NCI-H2227 treated with DMSO at 0.1 percent for 48 hours (cell line): Measurements from ENCODE around the gene PIEZO1.

Experiments used
- DNase-seq: peaks from one replicate; lab custom pipeline; 2025; lab: John Stamatoyannopoulos, UW

PIEZO1 gene

DNA sequence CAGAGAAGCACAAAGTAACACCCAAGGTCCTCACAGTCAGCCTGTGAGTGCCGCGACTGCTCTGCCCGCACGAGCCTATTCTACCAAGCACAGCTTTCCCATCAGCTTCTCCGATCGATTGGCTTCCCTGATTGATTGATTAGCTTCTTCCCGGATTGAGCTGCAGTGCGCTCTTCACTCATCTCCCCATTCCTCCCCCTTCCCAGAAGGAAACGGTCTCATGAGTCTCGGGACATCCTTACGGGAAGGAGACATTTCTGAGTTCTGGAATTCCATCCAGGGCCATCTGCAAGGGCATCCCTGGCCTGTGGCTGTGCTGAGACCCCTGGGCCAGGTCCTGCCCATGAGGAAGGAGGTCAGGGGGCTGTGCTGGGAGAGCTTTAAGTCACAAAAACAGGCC, 18.0 kb downstream of the PIEZO1 start:
- DNase-seq: no peak

GRCh38 chr16:88764913-88765349, 20.1 kb downstream of the PIEZO1 start:
- no peak for DNase-seq

- DNase-seq: no peak
Measured at GRCh38 chr16:88764080-88764479, 20.9 kb downstream of the PIEZO1 start.

- no peak for DNase-seq
Measured at GRCh38 chr16:88763502-88764053, 21.4 kb downstream of the PIEZO1 start.

- no peak for DNase-seq
Measured at GRCh38 chr16:88762941-88763340, 22.1 kb downstream of the PIEZO1 start.

DNA sequence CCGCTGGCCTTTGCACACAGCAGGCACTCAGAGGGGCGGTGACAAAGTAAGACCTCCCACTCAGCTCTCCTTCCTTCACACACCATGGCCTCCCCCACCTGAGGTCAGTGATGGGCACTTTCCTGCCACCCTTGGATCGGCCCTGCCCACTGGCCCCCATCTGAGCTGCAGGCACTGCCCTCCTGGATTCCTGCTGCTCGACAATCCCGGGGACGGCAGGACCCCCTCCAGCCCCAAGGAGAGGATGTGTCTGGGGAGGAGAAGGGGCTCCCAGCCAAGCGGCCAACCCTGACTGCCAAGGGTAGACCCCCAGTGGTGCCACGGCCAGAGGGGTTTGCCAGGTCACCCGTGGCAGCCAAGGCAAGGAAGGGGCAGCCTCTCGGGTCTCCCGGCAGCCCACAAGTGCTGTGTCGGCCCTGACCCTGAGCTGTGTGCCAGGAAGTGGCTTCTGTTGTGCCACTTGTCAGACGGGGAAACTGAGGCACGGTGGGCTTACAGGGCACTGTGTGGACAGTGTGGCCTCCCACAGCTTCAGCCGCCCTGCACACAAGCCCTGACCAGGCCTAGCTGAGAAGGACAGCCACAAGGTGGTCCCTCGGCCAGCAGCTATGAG, 22.7 kb downstream of the PIEZO1 start:
- DNase-seq: no peak

DNA sequence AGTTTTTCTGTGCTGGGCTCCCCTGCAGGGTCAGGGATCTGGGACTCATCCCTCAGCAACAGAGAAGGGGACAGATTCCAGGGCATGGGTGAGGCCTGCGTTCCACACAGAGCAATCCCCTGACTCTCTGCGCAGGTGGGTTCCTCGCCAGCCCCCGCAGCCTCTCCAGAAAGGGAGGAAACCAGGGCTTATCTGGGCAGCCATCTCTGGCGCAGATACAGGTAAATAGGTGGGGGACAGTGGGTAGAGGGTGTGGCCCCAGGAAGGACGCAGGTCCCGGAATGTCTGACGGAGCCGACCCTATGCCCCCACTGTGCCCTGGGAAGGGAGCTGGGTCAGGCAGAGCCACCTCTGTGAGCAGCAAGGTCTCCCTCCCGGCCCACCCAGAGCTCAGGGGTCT, 23.2 kb downstream of the PIEZO1 start:
- no peak for DNase-seq

GRCh38 chr16:88761143-88761534, 23.9 kb downstream of the PIEZO1 start:
- no peak for DNase-seq

- DNase-seq: no peak
Measured at GRCh38 chr16:88760424-88761142, 24.4 kb downstream of the PIEZO1 start.

- DNase-seq: no peak
Measured at GRCh38 chr16:88759976-88760350, 25.1 kb downstream of the PIEZO1 start.

DNA sequence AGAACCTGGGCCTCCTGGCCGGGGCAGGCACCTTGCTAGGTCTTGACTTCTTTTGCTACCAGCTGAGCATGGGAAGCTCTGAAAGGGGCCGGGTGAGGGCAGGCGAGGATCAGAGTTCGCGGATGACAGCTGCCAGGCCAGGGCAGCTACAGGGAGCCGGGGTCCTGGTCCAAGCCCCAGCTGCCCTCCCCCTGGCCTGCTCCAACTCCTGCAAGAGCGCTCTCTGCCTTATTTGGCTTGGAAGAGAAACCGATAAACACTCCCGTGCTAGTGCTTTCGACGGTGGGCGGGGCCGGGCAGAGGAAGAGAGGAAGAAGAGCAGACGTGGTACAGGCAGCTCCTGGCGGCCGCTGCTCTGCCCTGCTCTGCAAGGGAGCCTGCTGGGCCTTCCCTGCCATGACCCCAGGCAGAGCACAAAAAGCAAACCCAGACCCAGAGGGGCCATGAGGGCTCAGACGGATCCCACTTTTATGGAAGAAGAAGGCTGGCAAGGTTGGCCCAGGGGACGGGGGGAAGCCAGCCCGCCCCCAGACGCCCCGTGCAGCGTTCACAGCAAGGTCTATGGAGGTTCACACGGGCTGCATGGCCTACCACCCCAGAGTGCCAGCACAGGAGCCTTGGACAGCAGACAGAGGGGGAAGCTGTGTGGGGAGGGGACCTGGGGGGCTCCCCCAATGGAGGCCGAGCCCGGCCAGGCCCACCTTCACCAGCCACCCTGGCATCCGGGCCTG, 25.6 kb downstream of the PIEZO1 start:
- DNase-seq: no peak

GRCh38 chr16:88758944-88759244, 26.1 kb downstream of the PIEZO1 start:
- no peak for DNase-seq

- no peak for DNase-seq
Measured at GRCh38 chr16:88758227-88758943, 26.6 kb downstream of the PIEZO1 start.

DNA sequence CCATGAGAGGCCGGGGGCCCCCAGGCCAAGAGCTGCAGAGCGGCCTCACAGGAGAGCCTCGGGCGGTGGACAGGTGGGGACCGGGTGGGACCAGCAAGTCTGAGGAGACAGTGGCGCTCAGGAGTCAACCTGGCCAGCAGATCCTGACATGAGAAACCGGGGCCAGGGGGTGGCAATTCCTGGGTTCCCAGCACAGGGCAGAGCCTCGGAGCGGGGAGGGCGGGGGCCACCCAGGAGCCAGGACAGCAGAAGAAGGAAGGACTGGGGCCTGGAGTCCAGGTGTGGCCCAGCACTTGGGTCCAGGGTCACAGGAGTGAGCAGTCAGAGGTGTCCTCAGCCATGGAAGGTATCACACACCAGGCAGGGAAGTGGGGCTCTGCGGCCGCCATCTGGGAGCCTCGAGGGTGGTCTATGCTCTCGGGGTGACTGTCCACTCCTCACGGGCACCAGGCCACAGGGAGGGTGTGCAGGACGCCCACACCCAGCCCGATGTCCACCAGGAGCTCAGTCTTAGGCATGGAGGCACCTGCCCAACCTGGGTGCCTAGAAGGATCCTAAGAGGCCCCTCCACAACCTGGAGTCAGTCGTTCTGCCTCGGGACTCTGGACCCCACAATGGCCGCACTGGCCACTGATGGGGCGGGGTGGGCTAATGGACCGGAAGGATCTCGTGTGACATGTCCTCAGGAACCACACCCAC, 29.1 kb downstream of the PIEZO1 start:
- no peak for DNase-seq

- DNase-seq: no peak
Measured at GRCh38 chr16:88754912-88755744, 29.9 kb downstream of the PIEZO1 start.

DNA sequence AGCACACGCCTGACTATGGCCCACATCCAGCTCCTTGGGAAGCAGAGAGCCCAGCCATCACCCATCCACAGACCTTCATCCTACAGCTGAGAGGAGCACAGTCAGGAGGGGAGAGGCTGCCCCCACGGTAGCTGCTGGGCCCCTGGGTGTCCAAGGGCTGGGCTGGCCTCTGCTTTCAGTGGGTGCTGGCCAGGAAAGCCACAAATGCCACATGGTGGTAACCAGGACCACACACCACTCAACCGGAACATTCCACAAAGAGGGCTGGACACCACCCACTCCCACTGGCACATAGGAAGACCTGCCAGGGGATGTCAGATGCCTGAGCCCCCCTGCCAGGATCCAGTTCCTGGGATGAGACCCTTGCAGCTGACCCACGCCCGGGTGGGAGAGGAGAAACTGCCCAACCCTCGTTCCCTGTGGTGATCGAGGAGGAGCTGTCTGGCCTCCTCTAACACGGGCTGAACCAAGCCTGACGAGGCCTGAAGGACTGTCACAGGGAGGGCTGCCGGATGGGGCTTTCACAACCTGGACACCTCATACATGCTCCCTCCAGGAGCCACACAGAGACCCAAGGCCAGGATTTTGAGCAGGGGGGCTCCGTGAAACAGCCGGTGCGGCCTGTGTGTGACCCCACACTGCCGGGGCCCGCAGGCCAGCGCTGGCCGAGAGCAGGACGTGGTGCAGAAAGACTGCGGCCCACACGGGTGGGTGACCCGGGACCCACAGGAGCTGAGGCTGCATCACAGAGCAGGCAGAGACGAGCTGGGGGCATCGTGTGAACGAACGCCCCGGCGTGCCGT, 30.7 kb downstream of the PIEZO1 start:
- DNase-seq: no peak

- DNase-seq: no peak
Measured at GRCh38 chr16:88753602-88754001, 31.4 kb downstream of the PIEZO1 start.

GRCh38 chr16:88753191-88753590, 31.8 kb downstream of the PIEZO1 start:
- no peak for DNase-seq

DNA sequence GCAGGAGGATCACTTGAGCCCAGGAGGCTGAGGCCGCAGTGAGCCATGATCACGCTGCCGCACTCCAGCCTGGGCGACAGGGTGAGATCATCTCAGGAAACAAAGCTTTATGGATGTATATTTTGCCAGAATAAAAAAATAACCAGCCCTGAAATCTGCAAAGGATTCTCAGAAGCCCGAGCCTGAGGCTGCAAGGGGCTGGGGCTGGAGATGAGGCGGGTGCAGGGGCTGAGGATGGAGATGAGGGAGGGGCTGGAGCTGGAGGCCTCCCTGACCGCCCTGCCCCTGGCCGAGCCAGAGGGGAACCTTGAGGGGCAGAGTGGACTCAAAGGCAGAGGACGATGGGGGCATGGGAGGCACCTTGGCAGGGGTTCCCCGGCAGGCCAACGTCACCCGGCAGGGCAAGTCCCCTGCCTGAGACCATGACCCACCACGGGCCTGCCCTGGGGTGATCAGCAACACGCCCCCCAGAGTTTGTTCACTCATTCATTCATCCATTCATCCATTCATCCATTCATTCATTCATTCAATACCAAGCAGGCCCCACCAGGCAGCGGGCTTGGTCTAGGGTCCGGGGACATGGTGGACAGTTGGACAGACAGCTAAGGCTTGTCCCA, 32.5 kb downstream of the PIEZO1 start:
- DNase-seq: no peak

DNA sequence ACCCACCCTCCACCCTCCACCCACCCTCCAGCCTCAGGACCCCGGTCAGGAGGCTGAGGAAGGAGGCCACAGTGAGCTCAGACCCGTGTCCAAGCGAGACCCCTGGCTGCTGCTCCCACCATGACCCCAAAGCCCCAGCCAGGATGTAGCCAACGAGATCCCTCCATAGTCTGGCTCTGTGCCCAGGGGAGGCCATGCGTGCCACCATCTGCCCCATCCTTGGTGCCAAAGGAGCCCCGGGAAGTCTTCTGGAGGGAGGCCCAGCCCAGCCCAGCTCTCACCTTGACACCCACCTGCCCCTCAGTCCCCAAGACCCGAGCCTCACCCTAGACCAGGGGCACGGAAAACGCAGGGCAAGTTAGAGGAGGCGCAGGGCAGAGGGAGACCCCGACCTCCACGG, 34.2 kb downstream of the PIEZO1 start:
- DNase-seq: no peak
